A549 (cell line): ENCODE results near the gene TOM1L1. TPM values are rescaled to one million over a fixed set of nuclear protein-coding genes. Genes with fewer than 3 reads are reported as not detected.
A peak's percentile ranks its signal among the peaks of the same experiment; 100 is the strongest.

Source experiments
- ATAC-seq, 2 experiments: fragments of 200-7000 bp in 1 of 2; fragments of >200 bp in 1 of 2; cut with Nextera tagmentation in 1 of 2; cut with Tn5 transposase in 1 of 2; 3 replicates each; pipeline versions ENCODE4 v1.8.0 to v1.9.1; 2018 to 2020; ENCODE audit warnings: mild to moderate bottlenecking in 1 of 2, moderate library complexity in 1 of 2
- CTCF ChIA-PET: fragments of 300-600 bp; sonication (Branson Sonifier 250); formaldehyde crosslinking; extraction: SDS; loops from one replicate; lab custom pipeline; 2021; ENCODE audit warnings: antibody characterized with exemption, inconsistent platforms; lab: Yijun Ruan, JAX
- POLR2A ChIA-PET: fragments of 350-600 bp; formaldehyde crosslinking; extraction: SDS; loops from one replicate; lab custom pipeline; 2021; ENCODE audit warnings: antibody characterized with exemption, inconsistent platforms; lab: Yijun Ruan, JAX
- DNase-seq, 2 experiments: peaks; one replicate each; pipeline versions ENCODE4 v3.0.0 to v3.0.0-alpha.2; 2011 to 2016; ENCODE audit warnings: low read depth in 1 of 2, low spot score in 1 of 2
- FAIRE-seq: peaks from 2 replicates; lab custom pipeline; 2011; peaks lifted over from hg19 to GRCh38; lab: Jason Lieb, UNC
- H3K27ac ChIP-seq, 2 experiments: fragments of >200 bp; sonication (Bioruptor Twin); formaldehyde crosslinking; 3 replicates each; pipeline ENCODE4 v1.5.1; 2016 to 2017
- H3K4me1 ChIP-seq: fragments of >200 bp; sonication (Bioruptor Twin); formaldehyde crosslinking; 3 replicates; pipeline ENCODE4 v1.6.1; 2016
- H3K4me2 ChIP-seq: fragments of >200 bp; sonication (Bioruptor Twin); formaldehyde crosslinking; 3 replicates; pipeline ENCODE4 v1.6.1; 2016
- H3K4me3 ChIP-seq: fragments of >200 bp; sonication (Bioruptor Twin); formaldehyde crosslinking; 3 replicates; pipeline ENCODE4 v1.5.1; 2016
- H3K9me3 ChIP-seq: fragments of >200 bp; sonication (Bioruptor Twin); formaldehyde crosslinking; 3 replicates; pipeline ENCODE4 v1.6.1; 2016
- CEBPB ChIP-seq, 2 experiments: fragments of >200 bp in 1 of 2; sonication (Bioruptor Twin) in 1 of 2; formaldehyde crosslinking in 1 of 2; IDR thresholded peaks; 2 replicates each; pipeline ENCODE4 v1.6.1; 2012 to 2016
- EHMT2 ChIP-seq: fragments of 200-600 bp; sonication (generic); IDR thresholded peaks from 2 replicates; pipeline ENCODE4 v1.6.1; 2016; ENCODE audit warnings: antibody characterized with exemption, low read depth, mild to moderate bottlenecking, moderate library complexity
- EP300 ChIP-seq, 2 experiments: fragments of >200 bp; sonication (Bioruptor Twin); formaldehyde crosslinking; IDR thresholded peaks; 2 replicates in 1 of 2; 3 replicates in 1 of 2; pipeline ENCODE4 v1.6.1; 2016 to 2017
- FOSB ChIP-seq: fragments of 250-450 bp; sonication (Bioruptor Pico); IDR thresholded peaks from 2 replicates; pipeline ENCODE4 v1.5.0; 2020; ENCODE audit warnings: mild to moderate bottlenecking, moderate library complexity
- HEYL ChIP-seq: fragments of 250-450 bp; sonication (Bioruptor Pico); IDR thresholded peaks from 2 replicates; pipeline ENCODE4 v1.8.0; 2021; ENCODE audit warnings: mild to moderate bottlenecking, moderate library complexity
- HOXB13 ChIP-seq: fragments of 250-450 bp; sonication (Bioruptor Pico); IDR thresholded peaks from 2 replicates; pipeline ENCODE4 v1.5.0; 2020; ENCODE audit warnings: low read depth, mild to moderate bottlenecking, moderate library complexity
- JUN ChIP-seq, 2 experiments: fragments of >200 bp; sonication (Bioruptor Twin); formaldehyde crosslinking; IDR thresholded peaks; 2 replicates in 1 of 2; 3 replicates in 1 of 2; pipeline ENCODE4 v1.6.1; 2016 to 2017
- JUNB ChIP-seq: fragments of >200 bp; sonication (Bioruptor Twin); formaldehyde crosslinking; IDR thresholded peaks from 2 replicates; pipeline ENCODE4 v1.6.1; 2016
- POLR2A ChIP-seq: IDR thresholded peaks from 2 replicates; pipeline ENCODE4 v1.6.1; 2012; ENCODE audit warnings: mild to moderate bottlenecking, low read length
- RAD21 ChIP-seq, 2 experiments: fragments of >200 bp in 1 of 2; sonication (Bioruptor Twin) in 1 of 2; formaldehyde crosslinking in 1 of 2; IDR thresholded peaks in 1 of 2; conservative IDR thresholded peaks in 1 of 2; 2 replicates in 1 of 2; 3 replicates in 1 of 2; pipeline ENCODE4 v1.6.1; 2012 to 2018; ENCODE audit warnings: inconsistent platforms in 1 of 2
- SMC3 ChIP-seq: fragments of >200 bp; sonication (Bioruptor Twin); formaldehyde crosslinking; IDR thresholded peaks from 3 replicates; pipeline ENCODE4 v1.6.1; 2018; ENCODE audit warnings: inconsistent platforms
- SREBF2 ChIP-seq: fragments of 450-650 bp; IDR thresholded peaks from 2 replicates; pipeline ENCODE4 v1.6.1; 2014; ENCODE audit warnings: mild to moderate bottlenecking, moderate library complexity
- ZFP36 ChIP-seq: fragments of 450-650 bp; IDR thresholded peaks from 2 replicates; pipeline ENCODE4 v1.6.1; 2014; ENCODE audit warnings: borderline replicate concordance; ENCODE audit not compliant: partially characterized antibody
- WGBS: methylation state at CpG from one replicate; pipeline ENCODE4 v1.1.6; 2017; ENCODE audit errors: missing lambda C conversion rate; 5-methylcytosine and 5-hydroxymethylcytosine counted together
- polyA plus RNA-seq, 4 experiments: library from polyadenylated mRNA; depleted of rRNA in 3 of 4; stranded (reverse); fragments of >200 nt; fragmentation: RNase III in 1 of 4; extraction: RNeasy Plus Mini Kit Qiagen cat#74134 plus additional on column Dnase treatment in 1 of 4; gene quantifications; 2 replicates in 3 of 4; 3 replicates in 1 of 4; pipeline ENCODE4 v1.2.3, GENCODE V29; 2011 to 2017
- TF ChIP-seq, protein P1 (sequence below): fragments of >200 bp; sonication (Bioruptor Twin); formaldehyde crosslinking; IDR thresholded peaks from 3 replicates; pipeline ENCODE4 v1.6.1; 2016
- TF ChIP-seq, protein P2 (sequence below): fragments of 450-650 bp; IDR thresholded peaks from 2 replicates; pipeline ENCODE4 v1.6.1; 2014; ENCODE audit warnings: antibody characterized with exemption
- TF ChIP-seq, protein P3 (sequence below): fragments of 250-450 bp; sonication (Bioruptor Pico); IDR thresholded peaks from 2 replicates; pipeline ENCODE4 v1.5.0; 2021; ENCODE audit warnings: mild to moderate bottlenecking, moderate library complexity, borderline replicate concordance
- TF ChIP-seq, protein P4 (sequence below): fragments of 150-350 bp; IDR thresholded peaks from 2 replicates; pipeline ENCODE4 v1.6.1; 2014; ENCODE audit warnings: low read depth, mild to moderate bottlenecking, low read length
- TF ChIP-seq, protein P5 (sequence below): fragments of 250-450 bp; sonication (Bioruptor Pico); IDR thresholded peaks from 2 replicates; pipeline ENCODE4 v1.5.0; 2020; ENCODE audit warnings: low read depth, mild to moderate bottlenecking, moderate library complexity
- TF ChIP-seq, protein P6 (sequence below): IDR thresholded peaks from 2 replicates; pipeline ENCODE4 v1.6.1; 2012

Gene TOM1L1
- polyA plus RNA-seq, 2 of the 4 experiments (the other 2 are of a cell fraction) = 53.4 to 117 TPM

DNA sequence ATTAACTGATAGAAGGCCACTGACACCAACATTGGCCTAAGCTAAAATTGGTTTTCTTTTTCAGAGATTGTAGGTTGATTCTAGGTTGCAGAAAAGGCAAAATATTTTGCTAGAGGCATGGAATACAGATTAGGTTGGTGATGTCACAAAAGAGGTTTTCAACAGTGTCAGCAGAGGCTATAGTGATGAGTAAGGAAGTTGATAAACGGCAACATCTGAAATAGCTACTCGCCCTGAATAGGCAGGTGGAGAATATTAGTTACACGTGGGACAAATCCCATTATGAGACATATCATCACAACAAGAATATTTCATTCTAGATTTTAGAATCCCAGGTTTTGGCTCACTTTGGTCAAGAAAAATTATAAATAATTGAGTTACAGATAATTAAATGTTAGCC, 1.5 kb upstream of the TOM1L1 start:
- DNase-seq = no peak
- ChIA-PET CTCF (interaction anchor here (0.7 to 2.1 kb wide), 3 partner anchors 9 to 29 kb away, joined by 3 to 10 read pairs (median 3); no protein-coding TSS in a partner anchor), POLR2A (no interaction called here)

DNA sequence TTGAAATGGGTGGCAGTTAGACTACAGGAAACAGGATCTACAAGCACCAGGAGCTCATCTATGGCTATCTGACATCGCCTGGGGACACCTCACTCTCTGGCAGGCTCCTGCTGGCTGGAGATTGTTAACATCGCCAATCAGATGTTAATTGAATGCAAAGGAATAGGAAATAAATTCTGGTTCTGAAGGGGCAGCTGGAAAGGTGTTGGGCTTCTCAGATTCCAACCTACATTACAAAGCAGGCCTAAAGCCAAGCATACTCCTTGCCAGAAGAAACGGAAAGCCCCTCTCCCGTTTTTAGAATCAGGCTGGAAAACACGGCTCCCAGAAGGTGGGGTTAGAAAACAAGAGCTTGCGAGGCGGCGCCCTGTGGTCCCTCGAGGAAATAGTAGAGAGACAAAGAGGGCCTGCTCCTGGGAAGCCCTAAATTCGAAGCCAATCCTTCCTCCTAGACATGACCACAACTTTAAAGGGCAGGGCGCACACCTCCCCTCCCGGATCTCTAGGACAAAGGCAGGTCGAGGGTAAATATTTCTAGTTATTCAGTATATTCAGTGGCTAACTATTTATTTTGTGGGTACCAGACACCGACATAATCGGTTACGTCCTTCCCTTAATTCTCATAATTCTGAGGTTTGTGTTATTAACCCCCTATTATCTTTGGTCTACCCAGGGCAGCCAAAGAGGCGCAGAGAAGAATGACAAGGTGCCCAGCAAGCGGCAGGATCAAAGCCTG, 763 bp upstream of the TOM1L1 start:
- peaks cover 4% of the 10 kb centered on the region; the same call in 2 of the 3 replicates for H3K4me1 ChIP-seq
- TF ChIP-seq, protein P1, sequence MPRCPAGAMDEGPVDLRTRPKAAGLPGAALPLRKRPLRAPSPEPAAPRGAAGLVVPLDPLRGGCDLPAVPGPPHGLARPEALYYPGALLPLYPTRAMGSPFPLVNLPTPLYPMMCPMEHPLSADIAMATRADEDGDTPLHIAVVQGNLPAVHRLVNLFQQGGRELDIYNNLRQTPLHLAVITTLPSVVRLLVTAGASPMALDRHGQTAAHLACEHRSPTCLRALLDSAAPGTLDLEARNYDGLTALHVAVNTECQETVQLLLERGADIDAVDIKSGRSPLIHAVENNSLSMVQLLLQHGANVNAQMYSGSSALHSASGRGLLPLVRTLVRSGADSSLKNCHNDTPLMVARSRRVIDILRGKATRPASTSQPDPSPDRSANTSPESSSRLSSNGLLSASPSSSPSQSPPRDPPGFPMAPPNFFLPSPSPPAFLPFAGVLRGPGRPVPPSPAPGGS = 0 out of 3 replicates have a peak, but pooled peaks have one; percentile 17
- TF ChIP-seq POLR2A = no peak
- TF ChIP-seq, all 56 proteins: peak for 1
- no peak for DNase-seq
- 62% methylated on average over 18 of the region's 18 CpGs for WGBS
- ATAC-seq = peak in 1 of 2 experiments; percentile 2; a peak in 1 of 6 replicates
- FAIRE-seq = no peak
- no peak overlapping the region for H3K4me2 ChIP-seq
- peak overlapping the region; percentile 87 to 91; a peak in 5 of 6 replicates for H3K27ac ChIP-seq
- H3K4me3 ChIP-seq = peak overlapping the region; percentile 90
- CTCF ChIA-PET = interaction anchor here (1.3 to 2.1 kb wide), 3 partner anchors 9 to 28 kb away, joined by 3 to 10 read pairs (median 3); no protein-coding TSS in a partner anchor
- POLR2A ChIA-PET = interaction anchor here (0.7 kb wide), 1 partner anchor 14 kb away, joined by 3 read pairs; no protein-coding TSS in a partner anchor
- H3K9me3 ChIP-seq = no peaks in the 10 kb centered on the region

More for the DNA sequence above, 1.5 kb upstream of the TOM1L1 start:
- ATAC-seq (no peak), FAIRE-seq (no peak)
- H3K4me1 ChIP-seq = peaks cover 4% of the 10 kb centered on the region; the same call in 2 of the 3 replicates
- H3K4me2 ChIP-seq = no peak overlapping the region
- no peaks in the 10 kb centered on the region for H3K9me3 ChIP-seq
- H3K4me3 ChIP-seq = no peak overlapping the region
- H3K27ac ChIP-seq = no peak overlapping the region
- 76% methylated on average over 3 of the region's 3 CpGs for WGBS
- no peak for TF ChIP-seq JUNB
- TF ChIP-seq, protein P2, sequence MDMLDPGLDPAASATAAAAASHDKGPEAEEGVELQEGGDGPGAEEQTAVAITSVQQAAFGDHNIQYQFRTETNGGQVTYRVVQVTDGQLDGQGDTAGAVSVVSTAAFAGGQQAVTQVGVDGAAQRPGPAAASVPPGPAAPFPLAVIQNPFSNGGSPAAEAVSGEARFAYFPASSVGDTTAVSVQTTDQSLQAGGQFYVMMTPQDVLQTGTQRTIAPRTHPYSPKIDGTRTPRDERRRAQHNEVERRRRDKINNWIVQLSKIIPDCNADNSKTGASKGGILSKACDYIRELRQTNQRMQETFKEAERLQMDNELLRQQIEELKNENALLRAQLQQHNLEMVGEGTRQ = no peak
- TF ChIP-seq SREBF2 = no peak
- TF ChIP-seq, protein P3, sequence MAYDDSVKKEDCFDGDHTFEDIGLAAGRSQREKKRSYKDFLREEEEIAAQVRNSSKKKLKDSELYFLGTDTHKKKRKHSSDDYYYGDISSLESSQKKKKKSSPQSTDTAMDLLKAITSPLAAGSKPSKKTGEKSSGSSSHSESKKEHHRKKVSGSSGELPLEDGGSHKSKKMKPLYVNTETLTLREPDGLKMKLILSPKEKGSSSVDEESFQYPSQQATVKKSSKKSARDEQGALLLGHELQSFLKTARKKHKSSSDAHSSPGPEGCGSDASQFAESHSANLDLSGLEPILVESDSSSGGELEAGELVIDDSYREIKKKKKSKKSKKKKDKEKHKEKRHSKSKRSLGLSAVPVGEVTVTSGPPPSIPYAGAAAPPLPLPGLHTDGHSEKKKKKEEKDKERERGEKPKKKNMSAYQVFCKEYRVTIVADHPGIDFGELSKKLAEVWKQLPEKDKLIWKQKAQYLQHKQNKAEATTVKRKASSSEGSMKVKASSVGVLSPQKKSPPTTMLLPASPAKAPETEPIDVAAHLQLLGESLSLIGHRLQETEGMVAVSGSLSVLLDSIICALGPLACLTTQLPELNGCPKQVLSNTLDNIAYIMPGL (CRISPR knock-in tag) = no peak
- no peak for TF ChIP-seq ZFP36
- TF ChIP-seq HEYL (CRISPR knock-in tag) = no peak
- no peak for TF ChIP-seq EP300 (IDR thresholded peaks at IDR 0.05)
- TF ChIP-seq FOSB (CRISPR knock-in tag) = no peak
- TF ChIP-seq HOXB13 (CRISPR knock-in tag) = no peak
- TF ChIP-seq SMC3 = no peak
- TF ChIP-seq JUN (IDR thresholded peaks at IDR 0.05) = no peak
- no peak for TF ChIP-seq RAD21 (conservative IDR thresholded peaks at IDR 0.05 in 1 of 2, IDR thresholded peaks at IDR 0.05 in 1 of 2)
- no peak for TF ChIP-seq EHMT2
- TF ChIP-seq, protein P4, sequence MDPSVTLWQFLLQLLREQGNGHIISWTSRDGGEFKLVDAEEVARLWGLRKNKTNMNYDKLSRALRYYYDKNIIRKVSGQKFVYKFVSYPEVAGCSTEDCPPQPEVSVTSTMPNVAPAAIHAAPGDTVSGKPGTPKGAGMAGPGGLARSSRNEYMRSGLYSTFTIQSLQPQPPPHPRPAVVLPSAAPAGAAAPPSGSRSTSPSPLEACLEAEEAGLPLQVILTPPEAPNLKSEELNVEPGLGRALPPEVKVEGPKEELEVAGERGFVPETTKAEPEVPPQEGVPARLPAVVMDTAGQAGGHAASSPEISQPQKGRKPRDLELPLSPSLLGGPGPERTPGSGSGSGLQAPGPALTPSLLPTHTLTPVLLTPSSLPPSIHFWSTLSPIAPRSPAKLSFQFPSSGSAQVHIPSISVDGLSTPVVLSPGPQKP = no peak
- TF ChIP-seq, protein P5, sequence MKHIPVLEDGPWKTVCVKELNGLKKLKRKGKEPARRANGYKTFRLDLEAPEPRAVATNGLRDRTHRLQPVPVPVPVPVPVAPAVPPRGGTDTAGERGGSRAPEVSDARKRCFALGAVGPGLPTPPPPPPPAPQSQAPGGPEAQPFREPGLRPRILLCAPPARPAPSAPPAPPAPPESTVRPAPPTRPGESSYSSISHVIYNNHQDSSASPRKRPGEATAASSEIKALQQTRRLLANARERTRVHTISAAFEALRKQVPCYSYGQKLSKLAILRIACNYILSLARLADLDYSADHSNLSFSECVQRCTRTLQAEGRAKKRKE (CRISPR knock-in tag) = no peak
- TF ChIP-seq CEBPB (IDR thresholded peaks at IDR 0.05) = no peak
- TF ChIP-seq, protein P6, sequence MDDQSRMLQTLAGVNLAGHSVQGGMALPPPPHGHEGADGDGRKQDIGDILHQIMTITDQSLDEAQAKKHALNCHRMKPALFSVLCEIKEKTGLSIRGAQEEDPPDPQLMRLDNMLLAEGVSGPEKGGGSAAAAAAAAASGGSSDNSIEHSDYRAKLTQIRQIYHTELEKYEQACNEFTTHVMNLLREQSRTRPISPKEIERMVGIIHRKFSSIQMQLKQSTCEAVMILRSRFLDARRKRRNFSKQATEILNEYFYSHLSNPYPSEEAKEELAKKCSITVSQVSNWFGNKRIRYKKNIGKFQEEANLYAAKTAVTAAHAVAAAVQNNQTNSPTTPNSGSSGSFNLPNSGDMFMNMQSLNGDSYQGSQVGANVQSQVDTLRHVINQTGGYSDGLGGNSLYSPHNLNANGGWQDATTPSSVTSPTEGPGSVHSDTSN = no peak
